GM12891 (cell line): Measurements from ENCODE around the gene ASB6.
"Not testable (repeated sequence)": the region's sequence is repeated elsewhere in the genome, so short reads cannot be mapped to it uniquely, and the experiment has no call there.

Experiments used
- DNase-seq: peaks from one replicate; pipeline ENCODE4 v3.0.0; 2011; ENCODE audit warnings: low spot score; ENCODE audit not compliant: insufficient read length
- FAIRE-seq: peaks from 2 replicates; lab custom pipeline; 2011; peaks lifted over from hg19 to GRCh38; lab: Jason Lieb, UNC
- PAX5 ChIP-seq: IDR thresholded peaks from 2 replicates; pipeline ENCODE4 v1.6.1; 2011; ENCODE audit warnings: low read length, moderate library complexity, mild to moderate bottlenecking; ENCODE audit not compliant: insufficient read depth, severe bottlenecking
- POLR2A ChIP-seq: IDR thresholded peaks from 2 replicates; pipeline ENCODE4 v1.6.1; 2011; ENCODE audit warnings: low read depth, low read length, control low read depth
- POLR2AphosphoS5 ChIP-seq: IDR thresholded peaks from 2 replicates; pipeline ENCODE4 v1.6.1; 2011; ENCODE audit warnings: low read depth, low read length, control low read depth
- POU2F2 ChIP-seq: IDR thresholded peaks from 2 replicates; pipeline ENCODE4 v1.6.1; 2011; ENCODE audit warnings: low read depth, mild to moderate bottlenecking, control low read depth, low read length, moderate library complexity
- SPI1 ChIP-seq: IDR thresholded peaks from 2 replicates; pipeline ENCODE4 v1.6.1; 2011; ENCODE audit warnings: low read depth, low read length, control low read depth
- TAF1 ChIP-seq: IDR thresholded peaks from 2 replicates; pipeline ENCODE4 v1.6.1; 2011; ENCODE audit warnings: low read depth, low read length, control low read depth

ASB6 gene

GRCh38 chr9:129637102-129637501, 4.8 kb downstream of the ASB6 start:
- FAIRE-seq = no peak
- no peak for DNase-seq

GRCh38 chr9:129636343-129636742, 5.6 kb downstream of the ASB6 start:
- not testable (repeated sequence) for FAIRE-seq, DNase-seq

More at GRCh38 chr9:129637102-129637501, 4.8 kb downstream of the ASB6 start:
- no peak for TF ChIP-seq TAF1
- no peak for TF ChIP-seq PAX5
- no peak for TF ChIP-seq POLR2A
- TF ChIP-seq SPI1 = no peak
- TF ChIP-seq POLR2AphosphoS5 = no peak; the same call in none of the 2 replicates
- TF ChIP-seq POU2F2 = no peak

DNA sequence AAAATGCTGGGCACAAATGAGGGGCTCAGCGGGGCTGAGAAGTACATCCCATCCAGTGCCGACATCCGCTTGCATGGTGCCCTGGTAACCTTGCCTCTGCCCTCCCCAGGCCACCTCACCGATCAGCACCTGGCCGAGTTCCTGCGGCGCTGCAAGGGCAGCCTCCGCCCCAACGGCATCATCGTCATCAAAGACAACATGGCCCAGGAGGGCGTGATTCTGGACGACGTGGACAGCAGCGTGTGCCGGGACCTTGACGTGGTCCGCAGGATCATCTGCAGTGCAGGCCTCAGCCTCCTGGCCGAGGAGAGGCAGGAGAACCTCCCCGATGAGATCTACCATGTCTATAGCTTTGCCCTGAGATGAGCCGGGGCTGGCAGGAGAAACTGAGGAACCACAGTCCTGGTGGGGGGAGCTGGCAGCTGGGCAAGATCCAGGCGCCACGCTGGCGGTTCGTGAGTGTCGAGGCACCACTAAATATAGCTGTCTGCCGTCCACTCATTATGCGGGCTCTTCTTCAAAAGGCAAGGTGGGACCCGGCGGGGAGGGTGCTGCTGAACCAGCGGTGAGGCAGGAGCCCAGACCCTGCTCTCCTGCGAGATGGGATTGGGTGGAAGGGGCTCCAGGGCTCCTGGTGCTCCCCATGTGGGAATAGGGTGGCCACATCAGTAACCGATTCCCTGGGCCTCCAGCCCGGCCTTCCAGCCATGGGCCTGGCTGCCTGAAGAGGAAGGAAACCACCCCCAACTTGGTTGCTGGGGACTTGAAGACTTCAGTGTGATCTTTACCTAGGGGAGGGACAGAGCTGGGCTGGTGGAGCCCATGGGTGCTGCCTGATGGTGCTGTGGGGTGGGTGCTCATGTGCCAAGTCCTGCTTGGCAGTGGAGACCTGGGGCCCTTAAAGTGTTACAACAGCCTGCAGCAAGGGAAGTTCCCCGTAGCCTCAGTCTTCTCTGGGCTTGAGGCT, 6.6 kb downstream of the ASB6 start:
- FAIRE-seq (no peak), DNase-seq (no peak)
- TF ChIP-seq POLR2AphosphoS5 (0 out of 2 replicates have a peak, but pooled peaks have one; percentile 36), POLR2A (0 out of 2 replicates have a peak, but pooled peaks have one; percentile 24), PAX5 (no peak), TAF1 (no peak), SPI1 (no peak), POU2F2 (0 out of 2 replicates have a peak, but pooled peaks have one; percentile 14)

DNA sequence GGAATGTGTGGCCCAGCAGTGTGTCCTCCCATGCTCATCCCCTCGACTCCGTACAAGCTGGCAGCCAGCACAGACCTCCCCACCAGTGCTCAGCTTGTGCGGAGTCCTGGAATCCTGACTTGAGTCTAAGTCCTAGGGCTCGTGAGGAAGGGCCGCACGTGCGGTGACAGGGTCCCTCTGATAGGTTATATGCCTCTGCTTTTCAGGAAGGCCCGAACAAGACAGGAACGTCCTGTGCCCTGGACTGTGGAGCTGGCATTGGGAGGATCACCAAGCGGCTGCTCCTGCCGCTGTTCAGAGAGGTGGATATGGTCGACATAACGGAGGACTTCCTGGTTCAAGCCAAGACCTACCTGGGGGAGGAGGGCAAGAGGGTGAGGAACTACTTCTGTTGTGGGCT, 8.1 kb downstream of the ASB6 start:
- FAIRE-seq (no peak), DNase-seq (no peak)
- no peak for TF ChIP-seq POU2F2
- no peak for TF ChIP-seq SPI1

DNA sequence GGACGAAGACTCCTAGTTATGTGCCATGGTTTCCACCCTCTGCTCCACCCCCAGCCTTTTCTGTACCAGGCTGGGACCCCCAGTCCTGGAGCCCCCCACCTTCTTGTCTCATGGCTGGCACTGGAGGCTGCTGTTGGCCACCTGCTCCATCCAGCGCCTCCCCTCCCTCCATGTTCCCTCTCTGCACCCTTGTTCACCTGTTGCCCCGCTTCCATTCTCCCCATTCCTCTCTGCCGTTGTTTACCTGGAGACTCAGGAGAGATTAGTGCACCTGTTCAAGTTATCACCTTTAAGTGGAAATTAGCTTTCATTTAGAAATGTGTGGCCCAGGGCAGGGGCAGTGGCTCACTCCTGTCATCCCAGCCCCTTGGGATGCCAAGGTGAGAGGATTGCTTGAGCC, 8.7 kb downstream of the ASB6 start:
- FAIRE-seq (no peak), DNase-seq (no peak)
- TF ChIP-seq POU2F2 = no peak
- no peak for TF ChIP-seq POLR2AphosphoS5
- no peak for TF ChIP-seq TAF1
- no peak for TF ChIP-seq PAX5
- TF ChIP-seq POLR2A = no peak
- no peak for TF ChIP-seq SPI1

GRCh38 chr9:129632460-129632859, 9.5 kb downstream of the ASB6 start:
- no peak for TF ChIP-seq TAF1
- no peak for TF ChIP-seq SPI1
- FAIRE-seq (no peak), DNase-seq (no peak)

GRCh38 chr9:129631674-129632129, 10.2 kb downstream of the ASB6 start:
- DNase-seq (no peak), FAIRE-seq (no peak)
- TF ChIP-seq POLR2AphosphoS5 (no peak), SPI1 (no peak), POLR2A (no peak), PAX5 (no peak), TAF1 (no peak), POU2F2 (no peak)

- DNase-seq = no peak
- TF ChIP-seq PAX5 = no peak
- TF ChIP-seq SPI1 = no peak
- TF ChIP-seq TAF1 = no peak
- no peak for TF ChIP-seq POLR2AphosphoS5
- no peak for TF ChIP-seq POLR2A
- TF ChIP-seq POU2F2 = no peak
- no peak for FAIRE-seq
Observed at GRCh38 chr9:129630967-129631673, 10.8 kb downstream of the ASB6 start.

DNA sequence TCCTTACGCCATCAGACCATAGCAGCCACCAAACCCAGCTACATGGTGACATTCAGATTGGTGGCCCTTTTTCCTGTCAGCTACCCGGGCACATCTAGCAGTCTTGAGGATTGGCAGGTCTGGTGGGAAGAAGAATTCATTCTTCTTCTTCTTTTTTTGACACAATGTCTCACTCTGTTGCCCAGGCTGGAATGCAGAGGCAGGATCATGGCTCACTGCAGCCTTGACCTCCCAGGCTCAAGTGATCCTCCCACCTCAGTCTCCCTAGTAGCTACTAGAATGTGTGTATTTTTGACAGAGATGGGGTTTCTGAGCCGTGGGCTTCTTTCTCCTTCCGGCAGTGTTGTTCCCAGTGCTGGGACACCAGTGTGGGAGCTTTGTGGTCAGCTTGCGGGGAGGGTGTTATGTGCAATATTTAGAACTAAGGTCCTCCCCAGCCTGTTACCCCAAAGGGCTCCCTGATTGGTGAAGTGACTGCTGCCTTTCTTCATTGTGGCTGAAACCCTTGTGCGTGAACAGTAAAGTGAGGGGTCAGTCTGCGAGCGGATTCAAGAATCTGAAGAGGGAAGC, 12.6 kb downstream of the ASB6 start:
- FAIRE-seq (no peak), DNase-seq (no peak)
- no peak for TF ChIP-seq SPI1
- TF ChIP-seq POU2F2 = no peak
- no peak for TF ChIP-seq TAF1
- TF ChIP-seq POLR2AphosphoS5 = no peak
- TF ChIP-seq POLR2A = no peak
- TF ChIP-seq PAX5 = no peak
